Effector memory CD4-positive, alpha-beta T cell (primary cell): ENCODE data around the gene NHSL2.
"Not testable (repeated sequence)": the region's sequence is repeated elsewhere in the genome, so short reads cannot be mapped to it uniquely, and the experiment has no call there.

ENCODE experiments used
- DNase-seq, 3 donors: peaks; one replicate each; pipeline ENCODE4 v3.0.0-alpha.2; 2020
- H3K27ac ChIP-seq: 2 replicates; pipeline ENCODE4 v1.7.0; 2013; ENCODE audit warnings: mild to moderate bottlenecking, low read length, moderate library complexity; ENCODE audit not compliant: insufficient read depth, poor library complexity, severe bottlenecking
- H3K27me3 ChIP-seq: replicated peaks from 2 replicates; pipeline ENCODE4 v1.7.0; 2013; ENCODE audit warnings: mild to moderate bottlenecking, low read length; ENCODE audit not compliant: insufficient read depth, control insufficient read depth, poor library complexity, severe bottlenecking
- H3K36me3 ChIP-seq: 2 replicates; pipeline ENCODE4 v1.7.0; 2013; ENCODE audit warnings: mild to moderate bottlenecking, low read length, moderate library complexity; ENCODE audit not compliant: control insufficient read depth, insufficient read depth
- H3K4me1 ChIP-seq: 2 replicates; pipeline ENCODE4 v1.7.0; 2013; ENCODE audit warnings: low read length, mild to moderate bottlenecking; ENCODE audit not compliant: control insufficient read depth, insufficient read depth, poor library complexity, severe bottlenecking
- H3K4me3 ChIP-seq: 2 replicates; pipeline ENCODE4 v1.7.0; 2013; ENCODE audit warnings: low read length, low read depth, mild to moderate bottlenecking; ENCODE audit not compliant: insufficient read depth, poor library complexity, severe bottlenecking
- H3K9me3 ChIP-seq: 2 replicates; pipeline ENCODE4 v1.7.0; 2013; ENCODE audit warnings: mild to moderate bottlenecking, low read length, moderate library complexity; ENCODE audit not compliant: control insufficient read depth
- total RNA-seq, 3 donors: gene quantifications; one replicate each; lab custom pipeline; 2026; lab: John Stamatoyannopoulos, UW

The NHSL2 gene
- 30.4 to 77.4 (median 43.4) reads per million in 3 donors for total RNA-seq

- Histone ChIP-seq H3K27me3 (no peaks in the 10 kb centered on the region), H3K36me3 (no peaks in the 10 kb centered on the region), H3K9me3 (no peaks in the 10 kb centered on the region), H3K4me3 (peak within 1 kb of the TSS; percentile 37), H3K4me1 (peaks cover 4% of the 10 kb centered on the region), H3K27ac (no peak within 1 kb of the TSS)
- no peak for DNase-seq
Observed at GRCh38 chrX:71910643-71910985, at the start of gene NHSL2. Gene NHSL2 (plus strand): TSS chrX:71910845.

- Histone ChIP-seq H3K4me3 (no peak overlapping the region), H3K27me3 (no peaks in the 10 kb centered on the region), H3K9me3 (no peaks in the 10 kb centered on the region), H3K36me3 (no peaks in the 10 kb centered on the region), H3K27ac (no peak overlapping the region), H3K4me1 (no peaks in the 10 kb centered on the region)
- no peak for DNase-seq
Observed at GRCh38 chrX:71867680-71868079, 43.0 kb upstream of the NHSL2 start.

GRCh38 chrX:71869566-71869965 is 41.1 kb upstream of the NHSL2 start:
- H3K4me3 ChIP-seq, H3K9me3 ChIP-seq, H3K27me3 ChIP-seq, DNase-seq, H3K27ac ChIP-seq, H3K4me1 ChIP-seq, H3K36me3 ChIP-seq: not testable (repeated sequence)

GRCh38 chrX:71870208-71871098 is 40.2 kb upstream of the NHSL2 start:
- DNase-seq, result no peak
- Histone ChIP-seq H3K4me3 (no peak overlapping the region), H3K9me3 (no peaks in the 10 kb centered on the region), H3K4me1 (no peaks in the 10 kb centered on the region), H3K27ac (no peak overlapping the region), H3K27me3 (no peaks in the 10 kb centered on the region), H3K36me3 (no peaks in the 10 kb centered on the region)

- Histone ChIP-seq H3K4me3 (no peak overlapping the region), H3K4me1 (no peaks in the 10 kb centered on the region), H3K27me3 (no peaks in the 10 kb centered on the region), H3K27ac (no peak overlapping the region), H3K9me3 (no peaks in the 10 kb centered on the region), H3K36me3 (no peaks in the 10 kb centered on the region)
- DNase-seq, result no peak
Observed at GRCh38 chrX:71871367-71871766, 39.3 kb upstream of the NHSL2 start.

GRCh38 chrX:71872542-71873458 is 37.8 kb upstream of the NHSL2 start:
- Histone ChIP-seq H3K27ac (no peak overlapping the region), H3K4me3 (no peak overlapping the region), H3K36me3 (no peaks in the 10 kb centered on the region)

GRCh38 chrX:71873459-71873833 is 37.2 kb upstream of the NHSL2 start:
- Histone ChIP-seq H3K9me3 (no peaks in the 10 kb centered on the region), H3K27ac (no peak overlapping the region), H3K4me3 (no peak overlapping the region), H3K27me3 (no peaks in the 10 kb centered on the region), H3K36me3 (no peaks in the 10 kb centered on the region), H3K4me1 (no peaks in the 10 kb centered on the region)
- DNase-seq, result no peak

More at GRCh38 chrX:71872542-71873458, 37.8 kb upstream of the NHSL2 start:
- Histone ChIP-seq H3K27me3 (no peaks in the 10 kb centered on the region), H3K4me1 (no peaks in the 10 kb centered on the region), H3K9me3 (no peaks in the 10 kb centered on the region)
- no peak for DNase-seq

GRCh38 chrX:71876841-71877240 is 33.8 kb upstream of the NHSL2 start:
- H3K4me3 ChIP-seq, H3K36me3 ChIP-seq, H3K9me3 ChIP-seq, H3K27me3 ChIP-seq, DNase-seq, H3K4me1 ChIP-seq, H3K27ac ChIP-seq: not testable (repeated sequence)

- no peak for DNase-seq
- H3K9me3 ChIP-seq, result no peaks in the 10 kb centered on the region
- no peak overlapping the region for H3K4me3 ChIP-seq
- H3K36me3 ChIP-seq, result no peaks in the 10 kb centered on the region
- no peak overlapping the region for H3K27ac ChIP-seq
- H3K27me3 ChIP-seq, result no peaks in the 10 kb centered on the region
- no peaks in the 10 kb centered on the region for H3K4me1 ChIP-seq
Observed at GRCh38 chrX:71885099-71885498, 25.5 kb upstream of the NHSL2 start.

- no peaks in the 10 kb centered on the region for H3K9me3 ChIP-seq
- H3K4me3 ChIP-seq, result no peak overlapping the region
- no peaks in the 10 kb centered on the region for H3K36me3 ChIP-seq
- H3K4me1 ChIP-seq, result no peaks in the 10 kb centered on the region
- no peak overlapping the region for H3K27ac ChIP-seq
- no peak for DNase-seq
- no peaks in the 10 kb centered on the region for H3K27me3 ChIP-seq
Observed at GRCh38 chrX:71895607-71896006, 15.0 kb upstream of the NHSL2 start.
